ENCODE measurements around the gene CYP3A4.
A peak's percentile ranks its signal among the peaks of the same experiment; 100 is the strongest.
"Not testable (repeated sequence)": the region's sequence is repeated elsewhere in the genome, so short reads cannot be mapped to it uniquely, and the experiment has no call there.

Gene CYP3A4

GRCh38 chr7:99766484-99767099, 17.4 kb downstream of the CYP3A4 start:
- H3K4me3 ChIP-seq (ENCODE audit: low read depth, low read length): no peak overlapping the region
- DNase-seq (ENCODE audit: low read depth): no peak

- DNase-seq (ENCODE audit: low read depth): no peak
- H3K4me3 ChIP-seq (ENCODE audit: low read depth, low read length): no peak overlapping the region
These were observed 19.5 kb downstream of the CYP3A4 start for GRCh38 chr7:99764478-99764877.

DNA sequence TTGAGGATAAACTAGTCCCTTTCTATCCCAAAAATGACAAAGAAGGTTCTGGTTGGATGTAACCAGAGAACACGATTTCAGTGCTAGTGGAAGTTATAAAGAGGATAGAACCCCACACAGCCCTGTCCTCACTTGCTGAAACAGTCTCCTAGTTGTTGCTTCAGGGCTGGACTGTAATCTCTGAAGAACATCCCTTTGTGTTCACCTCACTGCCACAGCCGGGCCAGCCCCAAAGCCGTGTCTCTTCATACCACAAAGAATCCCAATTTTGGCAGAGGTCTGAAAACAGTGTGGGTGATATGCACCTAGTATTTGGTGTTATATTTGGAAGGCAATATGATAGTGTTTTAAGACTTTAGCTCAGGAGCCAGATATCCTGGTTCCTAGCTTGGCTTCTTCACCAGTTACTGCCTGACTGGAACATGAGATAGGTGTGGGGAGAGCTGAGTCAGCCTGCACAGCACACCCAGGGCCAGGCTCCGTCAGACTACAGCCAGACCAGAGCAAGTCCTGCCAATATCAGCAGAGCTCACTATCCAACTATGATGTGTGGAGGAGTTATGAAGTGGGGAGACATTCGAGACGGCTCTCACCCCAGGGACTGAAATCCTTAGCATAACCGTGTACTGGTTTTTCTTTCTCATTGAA, 21.2 kb downstream of the CYP3A4 start:
- DNase-seq (ENCODE audit: low read depth): peak; percentile 95
- no peak overlapping the region for H3K4me3 ChIP-seq (ENCODE audit: low read depth, low read length)

DNA sequence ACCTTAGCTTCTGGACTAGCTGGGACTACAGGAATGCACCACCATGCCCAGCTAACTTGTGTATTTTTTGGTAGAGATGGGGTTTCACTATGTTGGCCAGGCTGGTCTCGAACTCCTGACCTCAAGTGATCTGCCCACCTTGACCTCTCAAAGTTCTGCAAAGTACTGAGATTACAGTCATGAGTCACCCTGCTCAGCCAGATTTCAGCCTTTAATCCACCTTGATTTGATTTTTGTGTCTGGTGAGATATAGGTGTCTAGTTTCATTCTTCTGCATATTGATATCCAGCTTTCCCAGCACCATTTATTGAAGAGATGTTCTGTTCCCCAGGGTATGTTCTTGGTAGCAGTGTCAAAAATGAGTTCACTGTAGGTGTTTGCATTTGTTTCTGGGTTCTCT, 28.9 kb downstream of the CYP3A4 start:
- no peak for DNase-seq (ENCODE audit: low read depth)
- H3K4me3 ChIP-seq (ENCODE audit: low read depth, low read length): no peak overlapping the region

- no peak for DNase-seq (ENCODE audit: low read depth)
- no peak overlapping the region for H3K4me3 ChIP-seq (ENCODE audit: low read depth, low read length)
These were observed 31.6 kb downstream of the CYP3A4 start for GRCh38 chr7:99752356-99752755.

- not testable (repeated sequence) for H3K4me3 ChIP-seq (ENCODE audit: low read depth, low read length); DNase-seq (ENCODE audit: low read depth)
These were observed 32.5 kb downstream of the CYP3A4 start for GRCh38 chr7:99751322-99752052.

DNA sequence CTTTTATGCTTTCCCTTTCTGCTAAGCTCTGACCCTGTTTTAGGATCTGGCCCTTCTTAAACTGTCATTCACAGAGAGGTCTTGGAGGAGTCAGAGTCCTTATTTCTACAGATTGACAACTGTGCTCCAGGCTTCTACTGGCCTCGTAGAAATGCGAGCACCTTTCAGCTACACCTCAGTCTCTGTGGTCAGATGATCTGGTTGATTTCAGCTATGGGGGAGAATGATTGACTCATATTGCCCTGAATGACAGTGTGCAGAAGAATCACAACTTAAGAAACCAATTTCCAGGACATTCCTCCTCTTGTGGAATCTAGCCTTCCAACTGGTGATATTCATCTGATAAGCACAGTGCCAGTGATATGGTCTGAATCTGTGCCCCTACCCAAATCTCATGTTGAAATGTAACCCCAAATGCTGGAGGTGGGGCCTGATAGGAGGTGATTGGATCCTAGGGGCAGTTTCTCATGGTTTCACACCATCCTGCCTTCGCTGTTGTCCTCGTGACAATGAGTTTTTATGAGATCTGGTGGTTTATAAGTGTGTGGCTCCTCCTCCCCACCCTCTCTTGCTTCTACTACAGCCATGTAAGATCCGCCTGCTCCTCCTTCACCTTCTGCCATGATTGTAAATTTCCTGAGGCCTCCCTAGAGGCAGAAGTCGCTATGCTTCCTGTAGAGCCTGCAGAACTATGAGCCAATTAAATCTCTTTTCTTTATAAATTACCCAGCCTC, 35.0 kb downstream of the CYP3A4 start:
- DNase-seq (ENCODE audit: low read depth): no peak
- no peak overlapping the region for H3K4me3 ChIP-seq (ENCODE audit: low read depth, low read length)

DNA sequence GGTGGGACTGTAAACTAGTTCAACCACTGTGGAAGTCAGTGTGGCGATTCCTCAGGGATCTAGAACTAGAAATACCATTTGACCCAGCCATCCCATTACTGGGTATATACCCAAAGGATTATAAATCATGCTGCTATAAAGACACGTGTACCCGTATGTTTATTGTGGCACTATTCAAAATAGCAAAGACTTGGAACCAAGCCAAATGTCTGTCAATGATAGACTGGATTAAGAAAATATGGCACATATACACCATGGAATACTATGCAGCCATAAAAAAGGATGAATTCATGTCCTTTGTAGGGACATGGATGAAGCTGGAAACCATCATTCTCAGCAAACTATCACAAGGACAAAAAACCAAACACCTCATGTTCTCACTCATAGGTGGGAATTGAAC, 37.1 kb downstream of the CYP3A4 start:
- DNase-seq (ENCODE audit: low read depth); H3K4me3 ChIP-seq (ENCODE audit: low read depth, low read length): not testable (repeated sequence)

GRCh38 chr7:99745395-99745794, 38.6 kb downstream of the CYP3A4 start:
- H3K4me3 ChIP-seq (ENCODE audit: low read depth, low read length); DNase-seq (ENCODE audit: low read depth): not testable (repeated sequence)

DNA sequence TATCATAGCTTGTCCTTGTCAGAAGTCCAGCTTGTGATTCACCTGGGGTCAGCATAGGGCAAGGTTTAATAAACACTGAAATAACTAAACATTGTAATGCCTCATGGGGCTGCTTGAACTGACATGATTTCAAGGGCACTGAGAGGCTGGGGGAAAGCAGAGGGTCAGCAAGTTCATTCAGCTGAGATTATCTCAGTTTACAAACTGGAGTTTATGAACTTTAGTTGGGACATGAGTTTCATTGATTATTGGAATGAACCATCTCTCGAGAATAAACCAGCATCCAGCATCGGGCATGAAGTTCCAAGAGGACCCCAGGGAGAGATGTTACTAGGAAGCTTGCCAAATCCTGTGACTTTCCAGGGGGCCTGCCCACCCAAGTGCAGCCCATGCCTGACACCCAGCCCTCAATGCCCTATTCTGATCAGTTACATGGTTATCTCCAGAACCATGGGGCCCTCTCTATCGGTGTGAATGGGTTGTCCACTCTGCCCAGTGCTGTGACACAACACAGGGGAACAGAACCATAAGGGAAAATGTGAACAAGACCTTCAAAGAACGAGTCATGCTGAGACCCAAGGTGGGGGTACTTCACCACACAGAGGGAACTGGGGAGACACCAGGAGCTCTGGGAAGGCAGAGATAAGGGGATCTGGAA, 41.1 kb downstream of the CYP3A4 start:
- H3K4me3 ChIP-seq (ENCODE audit: low read depth, low read length): no peak overlapping the region
- no peak for DNase-seq (ENCODE audit: low read depth)

GRCh38 chr7:99741441-99741795, 42.6 kb downstream of the CYP3A4 start:
- no peak overlapping the region for H3K4me3 ChIP-seq (ENCODE audit: low read depth, low read length)
- no peak for DNase-seq (ENCODE audit: low read depth)

DNA sequence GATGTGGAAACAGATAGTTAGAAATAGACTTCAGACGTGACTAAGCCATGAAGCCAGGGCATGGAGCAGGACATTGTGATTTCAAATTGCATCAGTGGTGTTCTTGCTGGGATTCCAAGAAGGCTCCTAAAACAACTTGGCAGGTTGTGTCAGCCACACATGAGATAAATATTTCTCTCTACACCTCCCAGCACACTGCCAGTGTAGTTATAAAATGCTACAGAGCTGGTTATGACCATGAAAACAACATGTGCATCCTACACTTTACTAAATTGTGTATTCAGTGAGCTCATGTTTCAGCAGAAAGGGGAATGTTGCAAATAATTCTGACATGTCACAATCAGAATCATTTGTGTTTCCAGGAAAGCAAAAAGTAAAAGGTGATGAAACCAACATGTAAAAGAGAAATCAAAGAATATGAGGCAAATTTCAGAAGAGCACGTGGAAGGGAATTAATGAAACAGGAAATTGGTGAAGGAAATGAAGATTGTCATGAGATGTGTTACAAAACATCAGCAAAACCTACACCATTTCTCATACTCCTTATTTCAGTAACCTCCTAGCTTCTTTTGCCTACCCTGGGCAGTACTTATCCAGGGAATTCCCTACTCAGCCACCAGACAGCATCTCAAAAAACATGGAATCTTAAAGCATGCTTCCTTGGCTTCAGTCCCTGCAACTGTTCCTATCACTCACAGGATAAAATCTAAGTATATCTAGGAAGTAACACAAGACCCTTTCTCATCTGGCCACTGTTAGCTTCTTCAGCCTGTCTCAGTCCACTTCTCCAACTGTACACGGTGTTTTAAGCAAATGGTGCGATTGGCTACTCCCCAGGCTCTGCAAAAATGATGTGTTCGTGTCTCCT, 43.2 kb downstream of the CYP3A4 start:
- peak; percentile 90 for DNase-seq (ENCODE audit: low read depth)
- no peak overlapping the region for H3K4me3 ChIP-seq (ENCODE audit: low read depth, low read length)

GRCh38 chr7:99739699-99740572, 44.0 kb downstream of the CYP3A4 start:
- DNase-seq (ENCODE audit: low read depth): no peak
- no peak overlapping the region for H3K4me3 ChIP-seq (ENCODE audit: low read depth, low read length)

DNA sequence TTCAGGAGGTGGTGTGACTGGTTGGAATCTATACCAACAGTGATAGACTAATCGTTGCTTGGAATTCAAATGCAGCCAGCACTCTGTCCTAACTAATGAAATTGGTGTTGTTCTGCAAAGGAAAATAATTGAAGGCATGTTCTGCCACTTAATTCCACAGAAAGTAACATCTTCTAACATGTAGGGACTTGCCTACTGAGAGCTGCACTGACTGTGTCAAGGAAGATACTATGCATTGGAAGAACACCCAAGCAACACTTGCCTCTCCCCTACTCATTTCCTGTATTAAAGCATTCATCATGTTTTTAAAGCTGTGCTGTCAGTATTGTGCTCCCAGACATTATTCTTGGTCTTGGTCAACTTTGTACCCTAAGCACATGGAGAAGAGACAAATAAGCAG, 46.3 kb downstream of the CYP3A4 start:
- H3K4me3 ChIP-seq (ENCODE audit: low read depth, low read length): no peak overlapping the region

DNA sequence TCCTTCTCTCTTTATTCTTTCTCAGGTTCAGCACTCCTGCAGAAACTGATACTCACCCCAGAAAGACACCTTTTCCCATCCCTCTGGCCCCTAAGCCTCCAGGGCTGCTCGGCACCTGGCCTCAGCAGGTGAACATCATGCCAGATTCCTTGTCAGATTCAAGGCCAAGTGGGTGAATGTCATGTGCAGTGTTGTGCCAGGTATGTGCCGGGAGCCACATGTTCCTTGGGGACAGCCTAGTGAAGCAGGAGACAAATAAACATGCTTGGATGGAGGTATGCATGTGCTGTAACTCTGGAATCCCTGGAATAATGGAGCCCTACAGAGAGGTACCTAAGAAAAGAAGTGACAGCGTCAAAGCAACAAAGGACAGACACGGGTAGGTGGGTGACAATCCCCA, 47.3 kb downstream of the CYP3A4 start:
- DNase-seq (ENCODE audit: low read depth); H3K4me3 ChIP-seq (ENCODE audit: low read depth, low read length): not testable (repeated sequence)

More for the DNA sequence above, 46.3 kb downstream of the CYP3A4 start:
- DNase-seq (ENCODE audit: low read depth): peak; percentile 30

DNA sequence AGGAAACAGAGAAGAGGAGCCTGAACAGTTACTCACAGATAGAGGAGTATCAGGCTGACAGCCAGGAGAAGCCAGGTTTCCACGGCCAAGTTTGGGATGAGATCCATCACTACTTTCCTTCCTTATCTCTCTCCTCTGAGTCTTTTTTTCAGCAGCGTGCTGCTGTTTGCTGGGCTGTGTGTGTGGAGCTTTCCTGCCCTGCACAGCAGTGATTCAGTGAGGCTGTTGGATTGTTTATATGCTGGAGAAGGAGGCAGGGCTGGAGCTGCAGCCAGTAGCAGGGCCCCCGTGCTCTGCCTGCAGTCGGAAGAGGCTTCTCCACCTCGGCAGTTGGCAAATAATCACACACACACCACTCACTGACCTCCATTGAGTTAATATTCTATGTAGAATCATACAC, 49.0 kb downstream of the CYP3A4 start, which contains the start of gene CYP3A7:
CYP3A7 (minus strand) TSS at position 210 of the 400 bp plus-strand sequence; CDS start at position 107, 103 bp downstream.
- no peak within 1 kb of the TSS for H3K4me3 ChIP-seq (ENCODE audit: low read depth, low read length)
- no peak for DNase-seq (ENCODE audit: low read depth)

DNA sequence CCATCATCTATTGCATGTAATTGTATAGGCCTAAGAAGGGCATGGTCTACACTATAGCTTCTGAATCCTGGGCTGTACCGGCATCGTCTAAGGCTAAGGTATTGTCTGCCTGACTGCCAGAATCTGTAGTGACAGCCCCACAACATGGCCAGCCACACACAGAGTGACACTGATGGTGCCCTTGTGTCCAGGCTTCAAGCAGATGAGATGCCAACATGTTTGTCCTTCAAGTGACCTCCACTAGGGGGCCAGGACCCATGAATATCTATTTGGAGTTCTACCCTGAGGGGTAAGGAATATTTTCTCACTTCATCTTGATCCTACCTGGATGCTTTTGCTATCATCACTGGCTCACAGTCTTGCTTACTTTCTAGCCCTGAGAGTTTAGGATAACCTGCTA, 50.5 kb downstream of the CYP3A4 start:
- no peak overlapping the region for H3K4me3 ChIP-seq (ENCODE audit: low read depth, low read length)
- no peak for DNase-seq (ENCODE audit: low read depth)

DNA sequence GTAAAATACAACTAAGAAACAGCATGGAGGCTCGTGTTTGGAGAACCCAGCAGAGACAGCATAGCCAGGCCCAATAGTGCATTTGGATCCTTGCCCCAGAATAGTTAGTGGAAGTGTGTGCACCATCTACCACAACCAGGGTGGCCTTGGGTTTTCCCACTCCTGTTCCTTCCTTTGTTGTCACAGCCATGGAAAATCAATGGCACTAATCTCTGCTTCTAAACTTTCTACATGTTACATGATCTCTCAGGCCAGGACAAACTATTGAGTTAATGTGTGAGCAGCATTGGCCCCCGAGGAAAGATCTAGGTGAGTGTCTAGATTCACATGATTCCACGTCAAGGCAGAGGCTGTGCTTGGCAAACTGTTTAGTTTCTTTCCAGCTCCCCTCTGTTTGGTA, 51.0 kb downstream of the CYP3A4 start:
- no peak overlapping the region for H3K4me3 ChIP-seq (ENCODE audit: low read depth, low read length)
- DNase-seq (ENCODE audit: low read depth): no peak

Measured in skeletal muscle cell (primary cell).